HS-27A (cell line): ENCODE measurements around the gene CCDC43.
"Not testable (repeated sequence)": the region's sequence is repeated elsewhere in the genome, so short reads cannot be mapped to it uniquely, and the experiment has no call there.

ENCODE experiments used
- DNase-seq: peaks from one replicate; pipeline ENCODE4 v3.0.0-alpha.2; 2012; ENCODE audit warnings: low read depth, missing footprints

The CCDC43 gene, protein sequence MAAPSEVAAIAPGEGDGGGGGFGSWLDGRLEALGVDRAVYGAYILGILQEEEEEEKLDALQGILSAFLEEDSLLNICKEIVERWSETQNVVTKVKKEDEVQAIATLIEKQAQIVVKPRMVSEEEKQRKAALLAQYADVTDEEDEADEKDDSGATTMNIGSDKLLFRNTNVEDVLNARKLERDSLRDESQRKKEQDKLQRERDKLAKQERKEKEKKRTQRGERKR

DNA sequence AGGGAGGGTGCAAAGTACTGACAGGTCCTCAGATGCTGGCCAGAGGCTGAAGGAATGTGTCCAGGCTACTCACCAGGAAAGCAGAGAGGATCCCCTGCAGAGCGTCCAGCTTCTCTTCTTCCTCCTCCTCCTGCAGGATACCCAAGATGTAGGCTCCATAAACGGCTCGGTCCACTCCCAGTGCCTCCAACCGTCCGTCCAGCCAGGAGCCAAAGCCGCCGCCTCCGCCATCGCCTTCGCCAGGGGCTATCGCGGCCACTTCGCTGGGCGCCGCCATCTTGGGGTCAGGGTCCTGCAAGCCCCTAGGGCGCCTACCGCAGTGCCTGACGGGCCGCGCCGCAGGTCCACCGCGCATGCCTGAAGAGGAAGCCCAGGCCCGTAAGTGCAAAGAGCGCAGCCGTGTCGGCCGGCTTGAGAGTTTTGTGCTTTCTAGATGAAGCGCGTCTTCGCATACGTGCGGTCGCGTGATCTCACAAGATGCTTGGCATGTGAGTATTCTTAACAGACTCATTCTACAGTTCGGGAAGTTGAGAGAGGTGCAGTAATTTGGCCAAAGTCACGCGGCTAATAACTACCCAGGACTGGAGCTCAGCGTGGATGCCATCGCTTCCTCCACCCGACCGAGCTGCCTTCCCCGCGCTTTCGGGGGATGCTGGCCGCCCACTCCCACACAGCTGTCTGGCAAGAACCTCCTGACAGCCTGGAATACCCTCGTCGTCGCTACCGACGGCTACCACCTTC lies at the start of gene CCDC43:
TSS of gene CCDC43 (minus strand) at position 300 of the 741 bp plus-strand sequence. CDS start at position 277, 23 bp downstream.
- peak; percentile 66 for DNase-seq

DNA sequence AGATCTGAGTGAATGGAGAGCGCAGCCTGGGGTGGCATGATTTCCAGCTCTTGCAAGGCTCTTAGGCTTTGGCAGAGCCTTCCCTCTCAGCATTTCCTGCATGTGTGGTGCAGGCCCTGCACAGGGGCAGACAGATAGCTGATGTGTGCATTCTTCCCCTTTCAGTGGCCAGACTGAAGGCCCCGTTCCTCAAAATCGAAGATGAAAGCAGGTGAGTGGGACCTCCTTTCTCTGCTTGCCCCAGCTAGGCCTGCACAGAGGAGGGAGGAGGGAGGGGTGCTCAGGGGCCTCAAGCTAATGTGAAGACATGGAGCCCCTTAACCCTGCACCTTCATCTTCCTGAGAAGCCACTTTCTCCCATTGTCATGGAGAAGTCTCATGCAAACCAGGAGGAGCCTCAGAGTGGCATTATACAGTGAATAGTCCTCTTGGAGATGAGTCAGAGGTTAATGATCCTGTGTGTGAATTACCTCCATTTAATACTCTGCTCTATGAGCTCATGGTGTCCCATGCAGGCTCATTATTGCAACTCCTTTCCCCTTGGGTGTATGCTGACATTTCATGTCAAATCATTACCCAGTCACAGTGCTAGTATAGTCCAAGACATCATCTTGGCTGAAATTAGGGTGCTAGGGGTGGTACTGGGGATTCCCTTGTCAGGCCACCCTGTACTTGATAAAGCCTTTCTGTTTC lies 48.8 kb upstream of the CCDC43 start:
- no peak for DNase-seq

- no peak for DNase-seq
Observed at GRCh38 chr17:44736551-44737240, 47.1 kb upstream of the CCDC43 start.

GRCh38 chr17:44734272-44734671 lies 44.7 kb upstream of the CCDC43 start:
- no peak for DNase-seq

DNA sequence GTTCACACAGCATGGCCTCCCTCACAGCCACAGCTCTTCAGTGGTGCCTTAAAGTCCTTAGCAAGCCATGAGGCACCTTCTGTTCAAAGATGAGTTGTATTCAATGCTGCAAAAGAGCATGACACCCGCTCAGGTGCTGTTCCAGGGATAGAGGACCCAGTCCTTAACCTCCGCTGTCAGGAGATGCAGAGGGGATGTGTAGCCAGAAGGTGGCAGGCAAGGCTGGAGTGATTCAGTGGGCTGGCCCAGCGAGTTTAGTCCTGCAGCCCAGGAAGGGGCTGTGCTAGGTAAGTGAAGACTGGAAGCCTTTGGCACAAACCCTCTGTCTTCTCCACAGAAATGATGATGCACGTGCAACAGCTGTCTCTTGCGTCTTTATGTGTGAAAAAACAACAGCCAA lies 44.2 kb upstream of the CCDC43 start:
- no peak for DNase-seq

DNA sequence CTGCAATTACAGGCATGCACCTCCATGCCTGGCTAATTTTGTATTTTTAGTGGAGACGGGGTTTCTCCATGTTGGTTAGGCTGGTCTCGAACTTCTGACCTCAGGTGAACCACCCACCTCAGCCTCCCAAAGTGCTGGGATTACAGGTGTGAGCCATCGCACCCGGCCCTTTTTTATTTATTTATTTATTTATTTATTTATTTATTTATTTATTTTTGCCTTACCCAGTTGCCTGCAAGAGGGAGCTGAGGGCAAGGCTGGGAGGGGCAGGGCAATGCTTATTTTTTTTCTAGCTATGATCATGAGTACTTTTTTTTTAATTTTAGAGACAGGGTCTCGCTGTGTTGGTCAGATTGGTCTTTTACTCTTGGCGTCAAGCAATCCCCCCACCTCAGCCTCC lies 36.5 kb upstream of the CCDC43 start:
- not testable (repeated sequence) for DNase-seq

DNA sequence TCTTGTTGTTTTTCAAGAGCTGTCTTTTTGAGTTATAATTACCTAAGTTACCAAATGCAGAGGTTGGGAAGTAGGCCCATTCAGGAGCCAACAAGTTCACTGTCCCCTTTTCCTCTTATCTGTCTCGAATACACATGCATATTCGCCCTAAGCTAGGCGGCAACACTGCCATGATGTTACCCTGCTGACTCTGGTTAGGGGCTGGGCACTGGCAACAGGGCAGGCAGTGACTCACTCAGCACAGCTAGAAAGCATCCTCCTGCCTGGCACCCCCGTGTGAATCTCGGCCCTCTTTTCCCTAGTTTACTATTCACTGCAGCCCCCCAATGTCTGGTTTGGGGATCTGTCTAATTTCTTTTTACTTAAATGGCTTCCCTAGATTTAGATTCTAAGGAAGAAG lies 32.7 kb upstream of the CCDC43 start:
- no peak for DNase-seq

GRCh38 chr17:44719444-44719843 lies 29.9 kb upstream of the CCDC43 start:
- no peak for DNase-seq

DNA sequence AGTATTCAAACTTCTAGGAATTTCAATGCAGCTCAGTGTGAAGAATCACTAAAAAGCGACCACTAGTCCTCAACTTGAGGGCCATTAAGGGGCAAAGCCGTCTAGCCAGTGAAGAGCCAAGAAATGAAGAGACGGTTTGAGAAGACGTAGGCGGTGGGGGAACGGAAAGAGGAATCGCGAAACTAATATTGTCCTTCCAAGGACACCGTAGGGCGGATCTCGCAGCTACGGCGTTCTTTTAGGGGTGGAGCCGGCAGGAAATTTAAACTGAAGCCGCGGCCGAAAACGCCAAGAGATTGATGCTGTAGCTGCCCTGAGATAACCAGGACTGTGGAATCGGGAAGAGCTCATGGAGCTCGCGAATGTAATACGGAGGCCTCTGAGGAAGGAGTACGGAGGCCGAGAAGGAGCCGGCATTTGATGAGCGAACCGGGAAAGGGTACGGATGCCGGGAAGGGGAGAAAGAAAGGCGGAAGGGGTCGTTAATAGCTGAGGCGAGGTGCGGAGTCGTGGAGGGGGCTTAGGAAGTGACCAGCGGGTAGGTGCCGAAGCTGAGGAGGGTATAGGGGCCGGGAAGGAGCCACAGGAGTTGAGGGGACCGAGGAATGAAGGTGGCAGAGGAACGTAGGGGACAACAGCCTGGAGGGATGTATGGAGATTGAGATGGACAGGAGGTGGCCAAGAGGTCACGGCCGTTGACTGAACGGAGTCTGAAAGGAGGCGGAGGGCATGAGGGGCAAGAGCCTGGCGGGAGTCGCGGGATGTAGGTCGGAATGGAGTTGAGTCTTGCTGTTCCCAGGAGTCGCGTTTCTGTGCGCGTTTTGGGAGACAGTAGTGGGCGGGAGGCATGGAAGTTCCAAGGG lies 19.1 kb upstream of the CCDC43 start, which contains the start of gene DBF4B:
TSS of gene DBF4B (plus strand) at position 265 of the 863 bp plus-strand sequence. CDS start at position 421, 156 bp downstream.
- peak; percentile 67 for DNase-seq

DNA sequence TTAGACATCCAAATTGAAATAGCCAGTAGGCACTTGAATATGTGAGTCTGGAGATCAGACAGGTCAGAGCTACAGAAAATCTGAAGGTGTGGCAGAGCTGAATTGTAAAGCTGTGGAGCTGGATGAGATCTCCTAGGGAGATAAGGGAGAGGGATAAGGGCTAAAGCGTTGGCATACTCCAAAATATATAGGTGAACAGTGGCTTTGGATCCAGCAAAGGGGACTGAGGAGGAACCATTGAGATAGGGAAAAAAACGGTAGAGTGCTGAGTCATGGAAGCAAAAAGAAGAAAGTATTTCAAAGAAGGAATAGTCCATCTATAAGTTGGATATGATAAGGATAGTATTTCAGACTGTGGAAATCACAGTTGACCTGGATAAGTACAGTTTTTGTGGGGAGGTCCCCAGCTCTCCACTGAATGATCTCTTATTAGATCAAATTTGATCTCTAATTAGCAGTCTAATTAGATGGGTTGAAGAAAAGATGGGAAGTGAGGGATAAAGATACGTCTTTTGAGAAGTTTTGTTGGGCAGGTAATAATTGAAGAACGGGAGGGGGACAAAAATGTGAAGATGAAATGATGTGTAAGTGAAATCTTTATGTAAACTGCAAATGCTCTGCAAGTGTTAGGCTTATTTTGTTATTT lies 18.3 kb upstream of the CCDC43 start:
- no peak for DNase-seq

DNA sequence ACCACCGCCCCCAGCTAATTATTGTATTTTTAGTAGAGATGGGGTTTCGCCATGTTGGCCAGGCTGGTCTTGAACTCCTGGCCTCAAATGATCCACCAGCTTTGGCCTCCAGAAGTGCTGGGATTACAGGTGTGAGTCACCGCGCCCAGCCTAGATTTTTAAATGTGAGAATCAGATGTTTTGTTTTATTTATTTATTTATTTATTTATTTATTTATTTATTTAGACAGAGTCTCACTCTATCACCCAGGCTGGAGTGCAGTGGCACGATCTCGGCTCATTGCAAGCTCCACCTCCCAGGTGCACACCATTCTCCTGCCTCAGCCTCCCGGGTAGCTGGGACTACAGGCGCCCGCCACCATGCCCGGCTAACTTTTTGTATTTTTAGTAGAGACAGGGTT lies 10.7 kb upstream of the CCDC43 start:
- not testable (repeated sequence) for DNase-seq

DNA sequence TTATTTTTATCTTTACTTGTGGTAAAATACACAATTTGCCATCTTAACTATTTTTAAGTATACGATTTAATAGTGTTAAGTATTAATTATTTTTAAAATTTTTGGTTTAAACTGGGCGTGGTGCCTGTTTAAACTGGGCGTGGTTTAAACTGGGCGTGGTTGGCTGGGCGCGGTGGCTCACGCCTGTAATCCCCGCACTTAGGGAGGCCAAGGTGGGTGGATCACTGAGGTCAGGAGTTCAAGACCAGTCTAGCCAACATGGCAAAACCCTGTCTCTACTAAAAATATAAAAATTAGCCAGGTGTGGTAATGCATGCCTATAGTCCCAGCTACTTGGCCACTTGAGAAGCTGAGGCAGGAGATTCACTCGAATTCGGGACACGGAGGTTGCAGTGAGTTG lies 4.0 kb upstream of the CCDC43 start:
- no peak for DNase-seq

- not testable (repeated sequence) for DNase-seq
Observed at GRCh38 chr17:44690746-44691306, 1.2 kb upstream of the CCDC43 start.

- DNase-seq = no peak
Observed at GRCh38 chr17:44688675-44689476, 700 bp downstream of the CCDC43 start.

GRCh38 chr17:44688200-44688599 lies 1.4 kb downstream of the CCDC43 start:
- no peak for DNase-seq

DNA sequence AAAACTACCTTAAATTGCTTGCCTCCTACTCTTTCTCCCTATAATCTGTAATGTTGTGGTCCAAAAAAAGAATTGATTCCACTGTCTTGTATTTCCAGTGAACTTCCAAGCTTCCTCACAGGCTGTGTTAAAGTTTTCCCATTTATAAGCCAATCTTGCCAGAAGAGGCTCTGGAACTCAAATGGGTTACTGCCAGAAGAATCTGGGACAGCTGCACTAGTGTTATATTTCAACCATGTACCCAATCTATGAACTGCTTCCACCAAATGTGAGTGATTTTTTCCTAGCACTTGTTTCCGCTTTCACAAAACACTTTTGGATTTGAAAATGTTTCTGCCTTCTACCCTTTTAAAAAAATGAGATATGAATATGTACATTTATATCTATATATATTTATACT lies 1.8 kb downstream of the CCDC43 start:
- no peak for DNase-seq

DNA sequence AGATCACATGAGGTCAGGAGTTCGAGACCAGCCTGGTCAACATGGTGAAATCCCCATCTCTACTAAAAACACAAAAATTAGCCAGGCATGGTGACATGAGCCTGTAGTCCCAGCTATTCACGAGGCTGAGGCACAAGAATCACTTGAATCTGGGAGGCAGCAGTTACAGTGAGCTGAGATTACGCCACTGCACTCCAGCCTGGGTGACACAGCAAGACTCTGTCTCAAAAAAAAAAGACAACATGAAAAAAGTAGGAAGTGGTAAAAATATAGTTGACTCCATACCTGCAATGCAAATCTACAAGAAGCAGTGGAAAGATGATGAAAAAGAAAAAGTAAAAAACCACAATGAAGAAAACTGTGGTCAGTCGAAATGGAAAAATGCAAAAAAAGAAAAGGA lies 6.3 kb downstream of the CCDC43 start:
- not testable (repeated sequence) for DNase-seq

DNA sequence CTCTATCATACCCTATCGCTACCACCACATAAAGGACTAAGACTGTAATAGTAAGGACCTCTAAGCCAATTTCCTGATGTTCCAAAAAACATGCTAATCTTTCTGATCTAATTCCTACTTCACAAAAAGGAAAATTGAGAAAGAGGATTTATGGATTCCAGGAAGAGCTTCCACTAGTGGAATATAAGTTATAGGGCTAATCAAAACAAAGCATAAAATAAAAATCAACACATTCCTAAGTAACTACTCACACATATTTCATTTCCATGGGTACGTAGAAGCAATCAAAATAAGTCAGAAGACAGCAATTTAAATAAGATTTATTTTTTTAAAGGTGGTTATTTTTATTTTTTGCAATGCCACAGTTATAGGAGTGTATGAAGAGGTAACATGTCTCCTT lies 12.4 kb downstream of the CCDC43 start:
- no peak for DNase-seq

DNA sequence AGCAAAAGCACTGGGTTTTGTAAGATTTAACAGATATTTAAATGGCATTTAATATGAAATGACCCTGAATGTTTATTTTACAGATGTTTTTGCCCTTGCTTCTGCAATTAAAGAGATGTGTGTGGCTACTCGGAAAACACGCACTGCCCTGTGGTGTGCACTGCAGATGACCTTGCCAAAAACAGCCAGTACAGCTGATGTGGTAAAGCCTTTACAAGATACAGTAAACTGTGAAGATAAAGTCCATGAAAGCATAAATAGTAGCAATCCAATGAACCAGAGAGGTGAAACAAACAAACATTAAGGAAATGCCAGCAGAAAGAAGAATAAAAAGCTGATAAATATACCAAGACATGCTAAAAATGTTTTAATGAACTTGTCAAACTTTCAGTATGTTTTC lies 15.7 kb downstream of the CCDC43 start:
- DNase-seq = no peak
